Measurements from ENCODE around the gene DPP9. TPM values are rescaled to one million over a fixed set of nuclear protein-coding genes. Genes with fewer than 3 reads are reported as not detected.

Gene DPP9
- total and polyA plus RNA-seq, 2 of the 13 experiments (the other 11 are each of a cell fraction or from before 2014, with no cell fraction given): 8.4 to 25.8 TPM

DNA sequence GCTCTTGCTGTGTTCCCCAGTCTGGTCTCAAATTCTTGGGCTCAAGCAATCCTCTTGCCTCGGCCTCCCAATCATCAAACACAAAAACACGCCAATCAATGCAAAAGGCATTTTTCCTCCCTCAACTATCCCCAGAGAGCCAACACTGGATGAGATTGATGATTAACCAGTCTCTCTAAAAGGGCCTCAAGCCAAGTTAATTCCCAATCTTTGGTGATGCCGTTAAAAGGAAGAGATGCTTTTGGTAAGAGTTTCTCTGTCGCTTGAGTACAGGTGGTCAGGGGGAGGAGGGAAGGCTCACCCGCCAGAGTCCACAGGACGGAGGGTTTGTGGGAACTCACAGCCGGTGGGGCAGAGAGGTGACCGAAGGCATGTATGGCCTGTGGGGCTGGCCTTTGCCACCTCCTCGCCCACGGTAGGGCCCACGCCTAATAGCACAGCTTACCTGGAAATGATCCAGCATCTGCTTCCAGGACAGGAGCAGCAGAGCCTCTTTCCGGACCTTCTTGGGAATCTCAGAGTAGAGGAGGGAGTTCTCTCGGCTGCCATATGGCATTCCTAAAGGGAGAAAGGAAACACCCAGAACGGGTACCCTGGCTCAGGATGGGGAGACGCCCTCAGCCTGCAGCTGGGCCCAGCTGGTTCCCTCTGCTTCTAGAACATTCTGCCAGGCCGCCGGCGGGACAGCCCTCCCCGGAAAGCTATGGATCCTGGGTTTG, 18.1 kb downstream of the DPP9 start:
- Histone ChIP-seq H4K20me1 (ENCODE audit: insufficient read depth, low read length) (no peaks in the 10 kb centered on the region), H3K9ac (ENCODE audit: insufficient read depth, low read depth, low read length) (peak overlapping the region; percentile 62), H3K4me2 (ENCODE audit: low read depth, low read length) (peak overlapping the region; percentile 71), H3K27ac (ENCODE audit: extremely low read length, insufficient read depth, low read length) (peak overlapping the region; percentile 70), H3K36me3 (replicated peaks in 1 of 2; ENCODE audit: control insufficient read depth in 1 of 2, insufficient read depth in 2 of 2, low read length in 2 of 2) (peaks cover 14 to 40% of the 10 kb centered on the region in 2 experiments), H3K4me1 (ENCODE audit: insufficient read depth, low read length) (peaks cover 58% of the 10 kb centered on the region), H3K9me3 (ENCODE audit: low read length) (no peaks in the 10 kb centered on the region), H3K4me3 (replicated peaks in 1 of 3; ENCODE audit: insufficient read depth in 1 of 3, low read depth in 2 of 3, low read length in 3 of 3) (peak overlapping the region in 2 of 3 experiments; percentile 13 to 56; a peak in 5 of 6 replicates), H3K79me2 (ENCODE audit: insufficient read depth, low read length) (no peaks in the 10 kb centered on the region), H3K27me3 (ENCODE audit: control insufficient read depth in 1 of 2, insufficient read depth in 2 of 2, low read length in 2 of 2) (no peaks in the 10 kb centered on the region), H2AFZ (ENCODE audit: low read length) (no peak overlapping the region)
- TSS peak; percentile 69 for BruUV-seq (replicated peaks)
- ATAC-seq (peak; percentile 82), DNase-seq (ENCODE audit: low spot score) (peak; percentile 89), FAIRE-seq (peak; percentile 97)
- in situ Hi-C loops (cut with HindIII; ENCODE audit: extremely low pct_ligation_motif_present, low pct_unique_long_range_greater_than_20kb): no loop called here
- WGBS (ENCODE audit: low lambda C conversion rate): 2% methylated on average over 12 of the region's 19 CpGs
- POLR2A ChIA-PET: interaction anchor here (0.6 to 1.5 kb wide), 2 partner anchors 9 to 200 kb away, joined by 3 to 5 read pairs; no protein-coding TSS in a partner anchor
- CTCF ChIA-PET (ENCODE audit: low intra/inter-chr PET ratio, low total read pairs): no interaction called here
- intact Hi-C loops (cut with micrococcal nuclease; ENCODE audit: unreplicated experiment): no loop called here
- TF ChIP-seq MTA1 (CRISPR knock-in tag; IDR thresholded peaks at IDR 0.05; ENCODE audit: borderline replicate concordance) (peak; percentile 94), CREM (IDR thresholded peaks at IDR 0.05) (no peak; the same call in 1 of the 2 replicates), CREM (CRISPR knock-in tag; IDR thresholded peaks at IDR 0.05) (no peak), ZMYM4 (CRISPR knock-in tag; IDR thresholded peaks at IDR 0.05) (peak; percentile 40; the same call in 1 of the 2 replicates), ZNF691 (CRISPR knock-in tag; IDR thresholded peaks at IDR 0.05; ENCODE audit: borderline replicate concordance, low read depth) (peak; percentile 81; the same call in 1 of the 2 replicates), ZNF704 (CRISPR knock-in tag; IDR thresholded peaks at IDR 0.05; ENCODE audit: borderline replicate concordance) (no peak), ZNF143 (CRISPR knock-in tag; IDR thresholded peaks at IDR 0.05) (peak; percentile 69), ZNF331 (CRISPR knock-in tag; IDR thresholded peaks at IDR 0.05) (no peak), ASH2L (IDR thresholded peaks at IDR 0.05; ENCODE audit: insufficient read length, low read depth, low read length) (no peak), RBM39 (IDR thresholded peaks at IDR 0.05; ENCODE audit: low read depth, low read length, poor library complexity, severe bottlenecking) (no peak), IKZF4 (CRISPR knock-in tag; IDR thresholded peaks at IDR 0.05; ENCODE audit: borderline replicate concordance, low read depth, not compliant biosample characterization) (peak; percentile 28), GABPB1 (CRISPR knock-in tag; IDR thresholded peaks at IDR 0.05) (peak; percentile 41; the same call in 1 of the 2 replicates), GTF2F1 (IDR thresholded peaks at IDR 0.05; ENCODE audit: low read length) (no peak)
- TF ChIP-seq, protein P1, sequence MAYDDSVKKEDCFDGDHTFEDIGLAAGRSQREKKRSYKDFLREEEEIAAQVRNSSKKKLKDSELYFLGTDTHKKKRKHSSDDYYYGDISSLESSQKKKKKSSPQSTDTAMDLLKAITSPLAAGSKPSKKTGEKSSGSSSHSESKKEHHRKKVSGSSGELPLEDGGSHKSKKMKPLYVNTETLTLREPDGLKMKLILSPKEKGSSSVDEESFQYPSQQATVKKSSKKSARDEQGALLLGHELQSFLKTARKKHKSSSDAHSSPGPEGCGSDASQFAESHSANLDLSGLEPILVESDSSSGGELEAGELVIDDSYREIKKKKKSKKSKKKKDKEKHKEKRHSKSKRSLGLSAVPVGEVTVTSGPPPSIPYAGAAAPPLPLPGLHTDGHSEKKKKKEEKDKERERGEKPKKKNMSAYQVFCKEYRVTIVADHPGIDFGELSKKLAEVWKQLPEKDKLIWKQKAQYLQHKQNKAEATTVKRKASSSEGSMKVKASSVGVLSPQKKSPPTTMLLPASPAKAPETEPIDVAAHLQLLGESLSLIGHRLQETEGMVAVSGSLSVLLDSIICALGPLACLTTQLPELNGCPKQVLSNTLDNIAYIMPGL (CRISPR knock-in tag; IDR thresholded peaks at IDR 0.05; ENCODE audit: borderline replicate concordance in 1 of 2, low read depth in 1 of 2): peak; percentile 45 to 56; a peak in 2 of 4 replicates
- TF ChIP-seq, protein P2, sequence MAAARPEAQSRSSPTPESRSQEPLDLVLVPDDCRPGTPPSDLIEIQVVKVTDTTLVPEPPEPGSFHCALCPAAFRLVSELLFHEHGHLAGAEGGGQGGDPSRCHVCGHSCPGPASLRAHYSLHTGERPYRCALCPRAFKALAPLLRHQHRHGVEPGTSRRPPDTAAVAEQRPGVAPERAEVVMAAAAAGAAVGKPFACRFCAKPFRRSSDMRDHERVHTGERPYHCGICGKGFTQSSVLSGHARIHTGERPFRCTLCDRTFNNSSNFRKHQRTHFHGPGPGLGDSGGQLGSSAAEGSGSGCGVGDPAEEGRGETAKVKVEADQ (CRISPR knock-in tag; IDR thresholded peaks at IDR 0.05; ENCODE audit: borderline replicate concordance): no peak
- TF ChIP-seq, protein P3, sequence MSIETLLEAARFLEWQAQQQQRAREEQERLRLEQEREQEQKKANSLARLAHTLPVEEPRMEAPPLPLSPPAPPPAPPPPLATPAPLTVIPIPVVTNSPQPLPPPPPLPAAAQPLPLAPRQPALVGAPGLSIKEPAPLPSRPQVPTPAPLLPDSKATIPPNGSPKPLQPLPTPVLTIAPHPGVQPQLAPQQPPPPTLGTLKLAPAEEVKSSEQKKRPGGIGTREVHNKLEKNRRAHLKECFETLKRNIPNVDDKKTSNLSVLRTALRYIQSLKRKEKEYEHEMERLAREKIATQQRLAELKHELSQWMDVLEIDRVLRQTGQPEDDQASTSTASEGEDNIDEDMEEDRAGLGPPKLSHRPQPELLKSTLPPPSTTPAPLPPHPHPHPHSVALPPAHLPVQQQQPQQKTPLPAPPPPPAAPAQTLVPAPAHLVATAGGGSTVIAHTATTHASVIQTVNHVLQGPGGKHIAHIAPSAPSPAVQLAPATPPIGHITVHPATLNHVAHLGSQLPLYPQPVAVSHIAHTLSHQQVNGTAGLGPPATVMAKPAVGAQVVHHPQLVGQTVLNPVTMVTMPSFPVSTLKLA (IDR thresholded peaks at IDR 0.05): no peak
